MCF 10A (cell line): Measurements from ENCODE around the gene FAM89B. TPM values are rescaled to one million over a fixed set of nuclear protein-coding genes. Genes with fewer than 3 reads are reported as not detected.
A peak's percentile ranks its signal among the peaks of the same experiment; 100 is the strongest.

Source experiments
- BruUV-seq: library from RNA; stranded (reverse); fragments of 400-500 nt; replicated peaks from 2 replicates; lab custom pipeline; 2021; lab: Mats Ljungman, UMichigan
- CTCF ChIA-PET: fragments of 300-600 bp; sonication (Branson Sonifier 250); formaldehyde crosslinking; extraction: SDS; loops from one replicate; lab custom pipeline; 2021; ENCODE audit warnings: antibody characterized with exemption, inconsistent platforms; lab: Yijun Ruan, JAX
- POLR2A ChIA-PET: fragments of 300-600, 350-650 bp; sonication (Branson Sonifier 250); formaldehyde crosslinking; extraction: SDS; loops from one replicate; lab custom pipeline; 2020; ENCODE audit warnings: antibody characterized with exemption, inconsistent platforms; lab: Yijun Ruan, JAX
- DNase-seq: peaks from one replicate; pipeline ENCODE4 v3.0.0-alpha.2; 2018; ENCODE audit not compliant: unreplicated experiment
- H3K27ac Mint-ChIP-seq: one replicate; pipeline ENCODE4 v1.8.0; 2022; ENCODE audit warnings: mild to moderate bottlenecking, low read depth, mixed read lengths; ENCODE audit not compliant: unreplicated experiment
- H3K27me3 Mint-ChIP-seq: one replicate; pipeline ENCODE4 v1.8.0; 2022; ENCODE audit warnings: mixed read lengths; ENCODE audit not compliant: insufficient read depth, unreplicated experiment
- H3K36me3 Mint-ChIP-seq: one replicate; pipeline ENCODE4 v1.8.0; 2022; ENCODE audit warnings: mild to moderate bottlenecking, moderate library complexity, mixed read lengths; ENCODE audit not compliant: insufficient read depth, unreplicated experiment
- H3K4me1 Mint-ChIP-seq: one replicate; pipeline ENCODE4 v1.8.0; 2022; ENCODE audit warnings: mixed read lengths; ENCODE audit not compliant: insufficient read depth, unreplicated experiment
- H3K4me3 Mint-ChIP-seq: one replicate; pipeline ENCODE4 v1.8.0; 2022; ENCODE audit warnings: mild to moderate bottlenecking, moderate library complexity, mixed read lengths; ENCODE audit not compliant: unreplicated experiment
- H3K9me3 Mint-ChIP-seq: one replicate; pipeline ENCODE4 v1.8.0; 2022; ENCODE audit warnings: mixed read lengths; ENCODE audit not compliant: unreplicated experiment
- CTCF ChIP-seq: fragments of 200-600 bp; IDR thresholded peaks from one replicate; pipeline ENCODE4 v1.8.0; 2022; ENCODE audit warnings: antibody characterized with exemption, mild to moderate bottlenecking; ENCODE audit not compliant: unreplicated experiment
- intact Hi-C: fragments of 100-400 bp; cut with micrococcal nuclease; formaldehyde crosslinking; loops from 2 replicates; pipeline ENCODE4 v1.14.1; 2022
- total RNA-seq: library from RNA; stranded (reverse); gene quantifications from 2 replicates; pipeline ENCODE4 v1.2.3, GENCODE V29; 2022

The FAM89B gene
- total RNA-seq, 1 experiment from 2014 or later = 16.7 TPM

- Mint-ChIP-seq H3K27me3 (no peaks in the 10 kb centered on the region), H3K4me3 (peak within 1 kb of the TSS; percentile 97), H3K4me1 (peaks cover 40% of the 10 kb centered on the region), H3K27ac (peak within 1 kb of the TSS; percentile 90), H3K36me3 (peaks cover 47% of the 10 kb centered on the region), H3K9me3 (no peaks in the 10 kb centered on the region)
- intact Hi-C loops = no loop called here
- ChIA-PET CTCF (interaction anchor here (0.6 to 1.0 kb wide), 4 partner anchors 13 to 372 kb away, joined by 3 read pairs; no protein-coding TSS in a partner anchor), POLR2A (interaction anchor here (0.5 to 3.7 kb wide), 17 partner anchors 11 to 242 kb away, joined by 3 to 60 read pairs (median 4); partner anchors contain the start of genes FRMD8, KCNK7, LTBP3 and MAP3K11)
- BruUV-seq = no TSS peak
- peak; percentile 65 for DNase-seq
- TF ChIP-seq CTCF = no peak
Observed at GRCh38 chr11:65575568-65576231, 3.4 kb downstream of the FAM89B start, which contains the start of gene EHBP1L1. EHBP1L1 (plus strand) TSS chr11:65576053; CDS start chr11:65576303, 250 bp downstream.

- Mint-ChIP-seq H3K36me3 (peaks cover 41% of the 10 kb centered on the region), H3K27ac (peak overlapping the region; percentile 90), H3K4me1 (peaks cover 40% of the 10 kb centered on the region), H3K27me3 (no peaks in the 10 kb centered on the region), H3K9me3 (no peaks in the 10 kb centered on the region), H3K4me3 (peak overlapping the region; percentile 97)
- CTCF ChIA-PET = interaction anchor here (0.8 to 1.9 kb wide), 4 partner anchors 12 to 39 kb away, joined by 3 to 16 read pairs (median 5); partner anchors contain the start of gene PCNX3
- no peak for TF ChIP-seq CTCF
- POLR2A ChIA-PET = interaction anchor here (0.6 to 3.7 kb wide), 17 partner anchors 10 to 1306 kb away, joined by 3 to 60 read pairs (median 4); partner anchors contain the start of genes FRMD8, KCNK7, LTBP3 and MAP3K11
- no peak for DNase-seq
- BruUV-seq = no TSS peak
- intact Hi-C loops = no loop called here
Observed at GRCh38 chr11:65576232-65576866, 4.0 kb downstream of the FAM89B start.

GRCh38 chr11:65576867-65577755 lies 4.8 kb downstream of the FAM89B start:
- Mint-ChIP-seq H3K36me3 (peaks cover 42% of the 10 kb centered on the region), H3K4me1 (peaks cover 32% of the 10 kb centered on the region), H3K27me3 (no peaks in the 10 kb centered on the region), H3K27ac (peak overlapping the region; percentile 90), H3K9me3 (no peaks in the 10 kb centered on the region), H3K4me3 (peak overlapping the region; percentile 97)
- POLR2A ChIA-PET = interaction anchor here (0.6 to 3.7 kb wide), 18 partner anchors 10 to 1307 kb away, joined by 3 to 60 read pairs (median 4); partner anchors contain the start of genes CFL1, FOSL1, FRMD8 and KCNK7
- intact Hi-C loops = loop anchor here (1.0 kb wide), 1 partner anchor 38 kb away; the partner anchor contains the start of gene PCNX3
- CTCF ChIA-PET = interaction anchor here (0.6 to 1.9 kb wide), 6 partner anchors 11 to 66 kb away, joined by 3 to 16 read pairs (median 4); partner anchors contain the start of gene PCNX3
- no TSS peak for BruUV-seq
- no peak for TF ChIP-seq CTCF
- peak; percentile 88 for DNase-seq
